Left renal pelvis (tissue), 4 donors: ENCODE measurements around the gene TSHR. TPM values are rescaled to one million over a fixed set of nuclear protein-coding genes. Genes with fewer than 3 reads are reported as not detected.
"Not testable (repeated sequence)": the region's sequence is repeated elsewhere in the genome, so short reads cannot be mapped to it uniquely, and the experiment has no call there.

Experiments used
- DNase-seq, 4 donors: peaks; one replicate each; pipeline ENCODE4 v3.0.0-alpha.2; 2013; ENCODE audit warnings: low read depth in 4 of 4, low spot score in 3 of 4
- polyA plus RNA-seq, 4 donors: library from polyadenylated mRNA; unstranded; fragments of 120-200 nt; gene quantifications; one replicate each; pipeline ENCODE4 v1.2.1, GENCODE V29; 2013; ENCODE audit not compliant: insufficient read length in 4 of 4

The TSHR gene
- polyA plus RNA-seq, 4 donors: 0.14 to 0.23 (median 0.22) TPM; not detected in 1

DNA sequence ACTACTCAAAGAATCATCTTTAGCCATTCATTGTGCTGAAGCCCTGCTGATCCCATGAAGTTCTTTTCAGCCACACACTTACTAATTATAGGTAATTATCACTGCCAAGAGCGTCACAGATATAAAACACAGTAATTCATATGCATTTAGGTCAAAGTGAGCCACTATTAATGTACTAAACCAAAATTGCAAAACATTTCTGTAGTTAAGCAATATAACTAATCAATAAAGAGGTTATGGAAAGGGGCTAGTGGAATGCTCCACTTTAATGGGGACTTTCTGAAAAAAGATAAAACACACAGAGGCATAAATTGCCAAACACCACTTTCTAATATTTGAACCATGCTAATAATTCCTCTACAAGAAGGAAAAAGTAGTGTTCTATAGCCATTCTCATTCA lies 7.1 kb upstream of the TSHR start:
- no peak for DNase-seq

- no peak for DNase-seq
Observed at GRCh38 chr14:80951491-80951890, 3.9 kb upstream of the TSHR start.

- DNase-seq: not testable (repeated sequence)
Observed at GRCh38 chr14:80953211-80953610, 2.2 kb upstream of the TSHR start.

- DNase-seq: peak in 2 of 4 donors; percentile 52 to 60
Observed at GRCh38 chr14:80954687-80955299, 628 bp upstream of the TSHR start.

GRCh38 chr14:80956102-80956501 lies 681 bp downstream of the TSHR start:
- DNase-seq: no peak

DNA sequence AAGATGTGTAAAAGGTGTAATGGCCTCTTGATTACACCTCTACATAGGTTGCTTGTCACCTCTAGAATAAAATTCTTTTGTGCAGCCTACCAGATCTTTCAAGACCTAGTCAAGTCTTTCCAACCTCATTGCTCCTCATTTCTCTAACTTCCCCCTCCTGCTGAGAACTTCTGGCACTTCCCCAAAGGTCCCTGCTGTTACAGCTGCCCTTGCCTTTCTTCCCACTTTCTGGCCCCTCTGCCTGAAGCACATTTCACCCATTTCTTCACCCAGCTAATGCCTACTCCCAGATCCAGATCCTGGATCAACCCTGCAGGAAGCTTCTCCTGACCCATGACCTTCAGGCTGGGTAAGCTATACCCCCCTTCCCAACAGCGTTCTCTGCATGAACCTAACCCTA lies 1.5 kb downstream of the TSHR start:
- DNase-seq: no peak

GRCh38 chr14:80957613-80958012 lies 2.2 kb downstream of the TSHR start:
- DNase-seq: no peak

DNA sequence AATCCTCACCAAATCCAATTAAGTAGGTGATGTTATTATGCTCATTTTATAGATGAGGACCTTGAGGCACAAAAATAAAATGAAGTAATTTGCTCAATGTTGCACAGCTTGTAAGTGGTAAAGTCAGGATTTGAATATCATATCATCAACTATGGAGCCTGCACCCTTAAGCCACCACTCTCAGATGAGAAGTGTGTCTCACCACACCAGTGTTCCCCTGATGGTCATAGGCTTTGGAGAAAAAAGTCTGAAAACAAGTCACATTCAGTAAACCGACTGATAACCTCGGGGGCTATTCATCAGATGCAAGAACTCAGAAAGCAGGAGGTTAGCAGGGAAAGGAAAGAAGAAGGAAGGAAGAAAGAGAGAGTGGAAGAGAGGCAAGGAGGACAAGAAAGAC lies 2.8 kb downstream of the TSHR start:
- no peak for DNase-seq

- DNase-seq: no peak
Observed at GRCh38 chr14:80958939-80959338, 3.5 kb downstream of the TSHR start.

- no peak for DNase-seq
Observed at GRCh38 chr14:80959496-80959895, 4.1 kb downstream of the TSHR start.

DNA sequence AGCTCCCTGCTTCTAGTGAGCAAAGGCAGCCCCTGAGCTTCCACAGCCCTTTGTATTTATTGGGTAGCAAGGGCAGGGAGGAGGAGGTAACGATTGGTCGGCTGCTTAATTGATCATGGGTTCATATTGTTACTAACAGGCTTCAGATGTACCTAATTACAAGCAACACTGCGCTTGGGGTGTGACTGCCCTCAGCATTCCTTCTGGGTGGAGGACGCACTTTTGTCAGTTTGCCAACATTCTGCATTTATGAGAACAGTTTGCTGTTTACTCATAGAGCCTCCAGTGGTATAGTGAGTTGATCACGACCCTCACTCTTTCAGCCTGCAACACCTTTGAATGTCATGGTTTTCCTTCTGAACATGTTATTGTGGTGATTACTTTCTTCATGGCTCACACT lies 9.6 kb downstream of the TSHR start:
- DNase-seq: no peak

- DNase-seq: no peak
Observed at GRCh38 chr14:80973931-80974641, 18.7 kb downstream of the TSHR start.

DNA sequence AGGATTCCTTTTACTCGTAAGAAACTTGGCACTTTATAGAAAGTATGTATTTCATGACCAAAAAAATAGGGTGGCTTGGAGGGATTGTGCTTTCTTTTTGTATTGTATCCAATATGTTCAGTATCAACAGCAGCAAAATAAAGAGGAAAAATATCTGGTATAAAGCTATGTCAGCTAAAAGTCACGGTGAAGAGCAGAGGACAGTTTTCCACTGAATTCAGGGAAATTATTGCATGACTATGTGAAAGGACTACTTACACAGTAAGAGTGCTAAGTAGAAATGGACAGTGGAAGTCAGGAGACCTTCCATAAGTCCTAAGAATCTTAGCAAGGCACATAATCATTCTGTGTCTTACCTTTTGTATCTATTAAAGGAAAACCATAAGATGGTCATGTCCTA lies 19.3 kb downstream of the TSHR start:
- DNase-seq: no peak

DNA sequence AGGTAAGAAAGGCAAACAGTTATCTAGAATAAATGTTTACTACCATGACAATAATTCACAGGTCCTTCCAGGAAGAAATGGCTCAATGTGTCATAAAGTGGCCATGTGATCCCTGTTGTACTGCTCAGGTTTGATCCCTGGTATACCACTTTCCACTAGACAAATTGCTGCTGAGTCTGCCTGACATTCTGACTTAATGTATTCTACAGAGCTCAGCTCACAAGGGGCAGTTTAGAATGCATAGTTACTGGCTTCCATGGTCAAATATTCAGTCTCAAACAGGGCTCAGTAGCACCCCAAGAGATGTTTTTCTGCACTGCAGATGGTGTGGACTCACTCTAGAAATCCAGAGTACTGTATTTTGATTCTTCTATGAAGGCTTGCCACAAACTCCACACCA lies 21.8 kb downstream of the TSHR start:
- no peak for DNase-seq

DNA sequence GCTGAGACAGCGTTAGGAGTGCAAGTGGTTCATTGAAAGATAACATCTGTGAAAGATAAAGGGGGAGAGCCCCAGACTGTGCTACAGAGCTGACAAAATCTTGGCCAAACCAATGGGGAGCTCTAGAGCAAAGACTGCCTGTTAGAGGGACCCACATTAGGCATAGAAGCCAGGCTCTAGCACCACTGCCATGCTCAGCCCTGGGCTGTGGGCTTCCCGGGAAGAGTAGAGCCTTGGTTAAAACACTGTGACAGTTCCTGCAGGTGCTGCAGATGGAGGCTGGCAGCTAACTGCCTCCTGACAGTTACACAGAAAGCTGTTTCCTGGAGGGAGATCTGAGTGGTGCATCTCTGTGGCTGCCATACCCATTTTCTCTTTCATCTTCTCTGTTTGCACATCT lies 23.0 kb downstream of the TSHR start:
- no peak for DNase-seq

- DNase-seq: no peak
Observed at GRCh38 chr14:80979951-80980350, 24.5 kb downstream of the TSHR start.

DNA sequence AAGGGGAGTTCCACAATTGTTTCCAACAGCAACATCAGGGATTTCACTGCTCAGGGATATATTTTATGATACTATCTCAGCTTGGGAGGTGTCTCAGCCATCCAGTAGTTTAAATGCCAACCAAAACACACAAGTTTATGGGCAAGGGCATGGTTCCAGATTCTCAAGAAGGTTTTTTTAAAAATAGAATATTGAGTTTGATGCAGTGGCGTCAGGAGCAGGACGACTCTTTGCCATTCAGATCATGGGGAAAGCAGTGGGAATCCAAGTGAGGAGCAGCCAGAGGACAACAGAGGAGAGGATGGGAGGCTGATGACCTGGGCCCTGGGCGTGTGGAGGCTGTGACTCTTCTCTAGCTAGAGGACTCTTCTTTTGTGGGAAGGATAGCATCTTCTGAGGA lies 25.7 kb downstream of the TSHR start:
- DNase-seq: no peak

- no peak for DNase-seq
Observed at GRCh38 chr14:80981673-80982072, 26.3 kb downstream of the TSHR start.

- DNase-seq: no peak
Observed at GRCh38 chr14:80982711-80983110, 27.3 kb downstream of the TSHR start.

DNA sequence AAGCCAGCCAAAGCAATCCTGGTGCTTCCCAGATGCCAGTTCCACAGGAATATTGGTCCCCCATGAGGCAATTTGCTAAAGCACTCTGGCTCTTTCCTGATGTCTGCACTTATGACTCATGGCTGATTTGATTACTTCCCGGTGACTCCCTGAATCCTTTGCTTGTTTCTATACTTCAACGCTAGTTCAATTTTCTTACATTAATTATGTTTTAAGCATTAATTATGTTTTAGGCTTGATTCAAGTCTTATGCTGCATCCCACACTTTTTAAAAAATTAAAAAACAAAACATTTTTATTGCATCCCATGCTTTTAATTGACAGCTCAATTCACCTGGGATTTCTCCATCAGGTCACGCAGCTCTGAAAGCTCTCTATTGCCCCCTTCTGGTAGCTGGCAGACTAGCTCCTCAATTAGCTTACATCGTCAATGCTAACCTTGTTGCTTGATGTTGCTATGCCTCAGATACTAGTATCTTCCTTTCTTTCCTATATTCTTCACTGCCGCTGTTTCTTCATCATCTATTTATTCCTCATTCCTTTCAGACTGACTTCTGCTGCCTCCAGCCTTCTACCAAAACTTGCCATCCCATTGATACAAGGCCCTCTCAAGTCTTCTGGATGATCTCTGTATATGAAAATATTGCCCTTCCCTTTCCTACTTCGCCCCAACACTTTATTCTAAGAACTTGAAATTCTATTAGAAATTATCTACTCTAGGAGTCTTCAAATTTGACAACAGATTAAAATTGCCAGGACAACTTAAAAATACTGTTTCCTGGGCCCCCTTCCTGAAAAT lies 32.0 kb downstream of the TSHR start:
- DNase-seq: peak in 3 of 4 donors; percentile 36 to 47 (median 38)

DNA sequence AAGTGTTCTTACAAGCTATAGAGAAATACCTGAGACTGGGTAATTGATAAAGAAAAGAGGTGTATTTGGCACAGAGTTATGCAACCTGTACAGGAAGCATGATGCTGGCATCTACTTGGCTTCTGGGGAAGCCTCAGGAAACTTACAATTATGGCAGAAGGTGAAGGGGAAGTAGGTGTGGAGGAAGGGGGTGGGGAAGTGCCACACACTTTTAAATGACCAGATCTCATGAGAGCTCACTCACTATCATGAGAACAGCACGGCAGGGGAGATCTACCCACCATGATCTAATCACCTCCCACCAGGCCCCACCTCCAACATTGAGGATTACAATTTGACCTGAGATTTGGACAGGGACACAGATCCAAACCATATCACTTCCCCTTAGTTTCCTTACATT lies 32.8 kb downstream of the TSHR start:
- DNase-seq: no peak
